H1 (cell line): ENCODE measurements around the gene CRLF3. TPM values are rescaled to one million over a fixed set of nuclear protein-coding genes. Genes with fewer than 3 reads are reported as not detected.
"Not testable (repeated sequence)": the region's sequence is repeated elsewhere in the genome, so short reads cannot be mapped to it uniquely, and the experiment has no call there.

Source experiments
- CTCF ChIA-PET: fragments of 300-600 bp; sonication (Branson Sonifier 250); formaldehyde crosslinking; loops from one replicate; lab custom pipeline; 2021; ENCODE audit not compliant: partially characterized antibody; lab: Charles Lee
- POLR2A ChIA-PET: fragments of 300-600 bp; sonication (Branson Sonifier 250); formaldehyde crosslinking; loops from one replicate; lab custom pipeline; 2021; ENCODE audit warnings: inconsistent platforms; ENCODE audit not compliant: partially characterized antibody; lab: Charles Lee
- DNase-seq, 2 experiments: peaks; one replicate each; pipeline versions ENCODE4 v3.0.0 to v3.0.0-alpha.2; 2010 to 2022; ENCODE audit warnings: low spot score in 2 of 2, low read depth in 1 of 2, mixed read lengths in 1 of 2
- FAIRE-seq: peaks from 2 replicates; lab custom pipeline; 2011; peaks lifted over from hg19 to GRCh38; lab: Jason Lieb, UNC
- H2AFZ ChIP-seq: 2 replicates; pipeline ENCODE4 v1.8.1; 2012; ENCODE audit warnings: low read length, inconsistent platforms
- H2AK5ac ChIP-seq: 2 replicates; pipeline ENCODE4 v1.6.1; 2013; ENCODE audit warnings: low read depth, low read length
- H2BK120ac ChIP-seq: replicated peaks from 2 replicates; pipeline ENCODE3; 2013; ENCODE audit warnings: low read depth, low read length, inconsistent platforms
- H2BK12ac ChIP-seq: 2 replicates; pipeline ENCODE4 v1.6.1; 2013; ENCODE audit warnings: low read depth, low read length
- H2BK15ac ChIP-seq: 2 replicates; pipeline ENCODE4 v1.6.1; 2013; ENCODE audit warnings: low read length
- H2BK20ac ChIP-seq: 2 replicates; pipeline ENCODE4 v1.6.1; 2013; ENCODE audit warnings: low read length
- H2BK5ac ChIP-seq: 2 replicates; pipeline ENCODE4 v1.6.1; 2013; ENCODE audit warnings: low read depth, low read length
- H3K14ac ChIP-seq: 2 replicates; pipeline ENCODE4 v1.6.1; 2013; ENCODE audit warnings: inconsistent platforms; ENCODE audit not compliant: insufficient read length
- H3K18ac ChIP-seq: 2 replicates; pipeline ENCODE4 v1.6.1; 2013; ENCODE audit warnings: low read length; ENCODE audit errors: extremely low read depth
- H3K23ac ChIP-seq: 2 replicates; pipeline ENCODE4 v1.6.1; 2013; ENCODE audit warnings: inconsistent platforms; ENCODE audit not compliant: insufficient read length
- H3K23me2 ChIP-seq: 2 replicates; pipeline ENCODE4 v1.6.1; 2013; ENCODE audit warnings: low read depth, low read length
- H3K27ac ChIP-seq: 2 replicates; pipeline ENCODE4 v1.6.1; 2011; ENCODE audit warnings: low read depth, low read length, inconsistent platforms
- H3K27me3 ChIP-seq, 4 experiments: replicated peaks in 1 of 4; 1 replicate in 1 of 4; 2 replicates in 3 of 4; pipeline versions ENCODE4 v1.6.1 to v1.8.1; 2011 to 2013; ENCODE audit warnings: low read length in 3 of 4, mild to moderate bottlenecking in 3 of 4, inconsistent platforms in 2 of 4, mixed read lengths in 2 of 4, moderate library complexity in 1 of 4; ENCODE audit not compliant: control insufficient read depth in 3 of 4, insufficient read depth in 3 of 4; ENCODE audit errors: extremely low read depth in 1 of 4
- H3K36me3 ChIP-seq, 4 experiments: 2 replicates each; pipeline versions ENCODE4 v1.6.1 to v1.8.1; 2011 to 2013; ENCODE audit warnings: mild to moderate bottlenecking in 4 of 4, low read length in 3 of 4, moderate library complexity in 2 of 4, control low read depth in 1 of 4, inconsistent platforms in 1 of 4; ENCODE audit not compliant: insufficient read depth in 4 of 4, control insufficient read depth in 2 of 4
- H3K4ac ChIP-seq: replicated peaks from 2 replicates; pipeline ENCODE3; 2013; ENCODE audit warnings: low read length, low read depth, mixed read lengths, inconsistent platforms; ENCODE audit not compliant: insufficient read length
- H3K4me1 ChIP-seq, 4 experiments: replicated peaks in 1 of 4; 1 replicate in 1 of 4; 2 replicates in 3 of 4; pipeline versions ENCODE4 v1.6.1 to v1.8.1; 2011 to 2013; ENCODE audit warnings: low read length in 3 of 4, inconsistent platforms in 2 of 4, mixed read lengths in 1 of 4; ENCODE audit not compliant: insufficient read depth in 4 of 4, control insufficient read depth in 3 of 4
- H3K4me2 ChIP-seq, 2 experiments: 2 replicates each; pipeline versions ENCODE4 v1.6.1 to v1.8.1; 2011 to 2013; ENCODE audit warnings: low read depth in 2 of 2, low read length in 2 of 2, control low read depth in 1 of 2, inconsistent platforms in 1 of 2, mild to moderate bottlenecking in 1 of 2; ENCODE audit not compliant: insufficient read depth in 1 of 2
- H3K4me3 ChIP-seq, 4 experiments: fragments of 200-600, 300-600 bp in 1 of 4; sonication (generic), shearing (Covaris generic), sonication (Bioruptor Twin) in 1 of 4; 2 replicates each; pipeline versions ENCODE4 v1.5.1 to v1.8.1; 2011 to 2016; ENCODE audit warnings: low read length in 4 of 4, low read depth in 3 of 4, control low read depth in 2 of 4, inconsistent platforms in 2 of 4, mild to moderate bottlenecking in 2 of 4, mixed read lengths in 1 of 4, moderate library complexity in 1 of 4; ENCODE audit not compliant: insufficient read depth in 2 of 4; ENCODE audit errors: extremely low read depth in 1 of 4
- H3K56ac ChIP-seq: replicated peaks from 2 replicates; pipeline ENCODE3; 2013; ENCODE audit warnings: low read depth, mild to moderate bottlenecking, mixed read lengths, low read length, inconsistent platforms; ENCODE audit not compliant: insufficient read length
- H3K79me1 ChIP-seq: 2 replicates; pipeline ENCODE4 v1.6.1; 2013; ENCODE audit warnings: low read depth, low read length, control low read depth
- H3K79me2 ChIP-seq, 2 experiments: 2 replicates each; pipeline versions ENCODE4 v1.6.1 to v1.8.1; 2012 to 2013; ENCODE audit warnings: low read length in 2 of 2, mild to moderate bottlenecking in 2 of 2, inconsistent platforms in 1 of 2; ENCODE audit not compliant: insufficient read depth in 2 of 2, control insufficient read depth in 1 of 2
- H3K9ac ChIP-seq, 4 experiments: replicated peaks in 1 of 4; 1 replicate in 1 of 4; 2 replicates in 3 of 4; pipeline versions ENCODE4 v1.6.1 to v1.8.1; 2011 to 2013; ENCODE audit warnings: low read depth in 3 of 4, low read length in 3 of 4, control low read depth in 2 of 4, mild to moderate bottlenecking in 2 of 4, moderate library complexity in 2 of 4, inconsistent platforms in 1 of 4; ENCODE audit errors: extremely low read depth in 1 of 4
- H3K9me3 ChIP-seq, 2 experiments: 2 replicates each; pipeline versions ENCODE4 v1.6.1 to v1.8.1; 2012 to 2013; ENCODE audit warnings: mild to moderate bottlenecking in 2 of 2, moderate library complexity in 2 of 2, control low read depth in 1 of 2, inconsistent platforms in 1 of 2, low read depth in 1 of 2, low read length in 1 of 2, mixed read lengths in 1 of 2; ENCODE audit not compliant: insufficient read depth in 2 of 2
- H4K20me1 ChIP-seq, 2 experiments: replicated peaks in 1 of 2; 2 replicates each; pipeline versions ENCODE3 to v1.8.1; 2011 to 2013; ENCODE audit warnings: inconsistent platforms in 2 of 2, low read length in 2 of 2, mild to moderate bottlenecking in 1 of 2; ENCODE audit not compliant: insufficient read depth in 2 of 2, control insufficient read depth in 1 of 2
- H4K5ac ChIP-seq: 2 replicates; pipeline ENCODE4 v1.6.1; 2013; ENCODE audit warnings: low read length, low read depth, mixed read lengths, inconsistent platforms; ENCODE audit not compliant: insufficient read length
- H4K8ac ChIP-seq: 2 replicates; pipeline ENCODE4 v1.8.0; 2013; ENCODE audit warnings: mild to moderate bottlenecking, moderate library complexity, low read length, inconsistent platforms; ENCODE audit not compliant: insufficient read depth; ENCODE audit errors: extremely low read depth
- H4K91ac ChIP-seq: replicated peaks from 2 replicates; pipeline ENCODE3; 2013; ENCODE audit warnings: low read length, mixed read lengths, inconsistent platforms; ENCODE audit not compliant: insufficient read length
- WGBS, 2 experiments: shearing (Covaris generic) in 1 of 2; methylation state at CpG; one replicate each; pipeline versions ENCODE4 v1.1.6 to v1.1.7; 2013 to 2015; ENCODE audit warnings: low lambda C conversion rate in 2 of 2, mixed read lengths in 2 of 2, inconsistent platforms in 1 of 2, low coverage in 1 of 2, missing lambda C conversion rate in 1 of 2; ENCODE audit not compliant: insufficient replicate concordance in 2 of 2, insufficient coverage in 1 of 2, insufficient read length in 1 of 2; ENCODE audit errors: extremely low coverage in 1 of 2, missing lambda C conversion rate in 1 of 2; 5-methylcytosine and 5-hydroxymethylcytosine counted together
- polyA plus RNA-seq, 7 experiments: library from polyadenylated mRNA; depleted of rRNA in 3 of 7; stranded (reverse) in 5 of 7; unstranded in 2 of 7; fragments of >200 nt in 5 of 7; fragments of 200-250 nt in 2 of 7; gene quantifications; 1 replicate in 5 of 7; 2 replicates in 1 of 7; 4 replicates in 1 of 7; pipeline versions ENCODE4 v1.2.1 to v1.2.3, GENCODE V29; 2011 to 2013; ENCODE audit warnings: missing spikeins in 2 of 7, mixed read lengths in 2 of 7
- total RNA-seq: library from RNA; stranded (reverse); fragmentation: NEBNext Ultra II Directional; extraction: Animal tissue kit (Norgen Biotek cat#: 25700); gene quantifications from 2 replicates; pipeline ENCODE4 v1.2.1, GENCODE V29; 2021

Gene CRLF3
- total and polyA plus RNA-seq, 2 of the 8 experiments (the other 6 are each of a cell fraction or from before 2014, with no cell fraction given): 12.7 to 22.7 TPM

DNA sequence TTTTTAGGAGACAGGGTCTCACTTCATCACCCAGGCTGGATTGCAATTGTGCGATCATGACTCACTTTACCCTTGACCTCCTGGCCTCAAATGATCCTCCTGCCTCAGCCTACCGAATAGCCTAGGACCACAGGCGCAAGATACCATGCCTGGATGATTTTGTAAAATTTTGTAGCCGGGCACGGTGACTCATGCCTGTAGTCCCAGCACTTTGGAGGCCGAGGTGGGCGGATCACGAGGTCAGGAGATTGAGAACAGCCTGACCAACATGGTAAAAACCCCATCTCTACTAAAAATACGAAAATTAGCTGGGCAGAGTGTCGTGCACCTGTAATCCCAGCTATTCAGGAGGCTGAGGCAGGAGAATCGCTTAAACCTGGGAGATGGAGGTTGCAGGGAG, 73.5 kb downstream of the CRLF3 start:
- H3K18ac ChIP-seq, H2BK20ac ChIP-seq, CTCF ChIA-PET, H4K8ac ChIP-seq, H3K27me3 ChIP-seq, H4K5ac ChIP-seq, H3K23ac ChIP-seq, H4K20me1 ChIP-seq, H4K91ac ChIP-seq, H3K27ac ChIP-seq, H3K4me3 ChIP-seq, H3K9ac ChIP-seq, H3K4ac ChIP-seq, DNase-seq, H3K23me2 ChIP-seq, H3K56ac ChIP-seq, H3K79me1 ChIP-seq, H3K9me3 ChIP-seq, H2BK120ac ChIP-seq, FAIRE-seq, H2BK12ac ChIP-seq, H3K4me1 ChIP-seq, H2AFZ ChIP-seq, H2AK5ac ChIP-seq, H2BK15ac ChIP-seq, H3K14ac ChIP-seq, H3K4me2 ChIP-seq, H2BK5ac ChIP-seq: not testable (repeated sequence)
- 90% methylated on average over 11 of the region's 11 CpGs; no CpG with 5 or more reads in 1 of the 2 experiments for WGBS, 2 experiments
- POLR2A ChIA-PET: interaction anchor here (1.1 kb wide), 1 partner anchor 19 kb away, joined by 3 read pairs; no protein-coding TSS in a partner anchor
- peaks cover 0 to 37% of the 10 kb centered on the region in 2 experiments; a peak in 2 of 4 replicates for H3K79me2 ChIP-seq
- H3K36me3 ChIP-seq: peaks cover 2 to 48% (median 13%) of the 10 kb centered on the region in 4 experiments; a peak in 6 of 8 replicates

DNA sequence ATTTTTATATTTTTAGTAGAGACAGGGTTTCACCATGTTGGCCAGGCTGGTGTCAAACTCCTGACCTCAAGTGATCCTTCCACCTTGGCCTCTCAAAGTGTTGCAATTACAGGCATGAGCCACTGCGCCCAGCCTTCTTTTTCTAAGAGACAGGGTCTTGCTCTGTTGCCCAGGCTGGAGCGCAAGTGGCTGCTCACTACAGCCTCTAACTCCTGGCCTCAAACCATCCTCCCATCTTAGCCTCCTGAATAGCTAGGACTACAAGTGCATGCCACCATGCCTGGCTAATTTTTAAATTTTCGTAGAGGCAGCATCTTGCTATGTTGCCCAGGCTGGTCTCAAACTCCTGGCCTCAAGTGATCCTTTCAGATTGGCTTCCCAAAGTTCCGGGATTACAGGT, 76.9 kb downstream of the CRLF3 start:
- H2BK12ac ChIP-seq, H3K23me2 ChIP-seq, H4K91ac ChIP-seq, H3K18ac ChIP-seq, H2BK5ac ChIP-seq, CTCF ChIA-PET, H3K56ac ChIP-seq, H3K79me1 ChIP-seq, H3K4me2 ChIP-seq, H3K9ac ChIP-seq, H2AFZ ChIP-seq, H4K8ac ChIP-seq, H2BK20ac ChIP-seq, H3K9me3 ChIP-seq, H4K5ac ChIP-seq, H2BK120ac ChIP-seq, H3K27ac ChIP-seq, H3K27me3 ChIP-seq, H3K4me1 ChIP-seq, H3K4me3 ChIP-seq, FAIRE-seq, H2BK15ac ChIP-seq, H3K14ac ChIP-seq, H4K20me1 ChIP-seq, H2AK5ac ChIP-seq, H3K4ac ChIP-seq, H3K23ac ChIP-seq: not testable (repeated sequence)
- peaks cover 0 to 48% (median 11%) of the 10 kb centered on the region in 4 experiments; a peak in 4 of 8 replicates for H3K36me3 ChIP-seq
- peaks cover 0 to 34% of the 10 kb centered on the region in 2 experiments; a peak in 2 of 4 replicates for H3K79me2 ChIP-seq
- peak in 1 of 2 experiments; percentile 17 for DNase-seq
- POLR2A ChIA-PET: interaction anchor here (1.6 kb wide), 1 partner anchor 46 kb away, joined by 4 read pairs; no protein-coding TSS in a partner anchor
- 94% methylated on average over 4 of the region's 4 CpGs; no CpG with 5 or more reads in 1 of the 2 experiments for WGBS, 2 experiments
